Stimulated activated naive CD4-positive, alpha-beta T cell (primary cell): ENCODE measurements around the gene TFAP2E.

Source experiments
- DNase-seq, 6 experiments: peaks; one replicate each; lab custom pipeline; 2025; lab: John Stamatoyannopoulos, UW

The TFAP2E gene

GRCh38 chr1:35573198-35574124, at the start of gene TFAP2E:
Gene TFAP2E, plus strand, starts transcription at chr1:35573314. Its CDS starts 264 bp downstream, at chr1:35573578.
- DNase-seq = no peak

- DNase-seq = no peak
Measured at GRCh38 chr1:35524106-35524505, 49.0 kb upstream of the TFAP2E start.

GRCh38 chr1:35530168-35530567, 42.9 kb upstream of the TFAP2E start:
- DNase-seq = no peak

- no peak for DNase-seq
Measured at GRCh38 chr1:35530946-35531345, 42.2 kb upstream of the TFAP2E start.

- no peak for DNase-seq
Measured at GRCh38 chr1:35531368-35531767, 41.7 kb upstream of the TFAP2E start.

GRCh38 chr1:35532497-35533223, 40.5 kb upstream of the TFAP2E start:
- no peak for DNase-seq

- no peak for DNase-seq
Measured at GRCh38 chr1:35533586-35533985, 39.5 kb upstream of the TFAP2E start.

- no peak for DNase-seq
Measured at GRCh38 chr1:35535243-35535642, 37.9 kb upstream of the TFAP2E start.

- DNase-seq = no peak
Measured at GRCh38 chr1:35536556-35537162, 36.5 kb upstream of the TFAP2E start.

- no peak for DNase-seq
Measured at GRCh38 chr1:35537806-35538205, 35.3 kb upstream of the TFAP2E start.

GRCh38 chr1:35539073-35539823, 33.9 kb upstream of the TFAP2E start:
- DNase-seq = peak; percentile 13 to 85 (median 46)

GRCh38 chr1:35539824-35540261, 33.3 kb upstream of the TFAP2E start:
- DNase-seq = no peak

GRCh38 chr1:35544976-35545375, 28.1 kb upstream of the TFAP2E start:
- DNase-seq = peak in 5 of 6 experiments; percentile 10 to 56 (median 46)

GRCh38 chr1:35546614-35547013, 26.5 kb upstream of the TFAP2E start:
- DNase-seq = no peak

- no peak for DNase-seq
Measured at GRCh38 chr1:35553851-35554250, 19.3 kb upstream of the TFAP2E start.

- no peak for DNase-seq
Measured at GRCh38 chr1:35554266-35555211, 18.6 kb upstream of the TFAP2E start.

- no peak for DNase-seq
Measured at GRCh38 chr1:35555212-35555584, 17.9 kb upstream of the TFAP2E start.

GRCh38 chr1:35555601-35556477, 17.3 kb upstream of the TFAP2E start:
- DNase-seq = no peak

GRCh38 chr1:35556484-35557117, 16.5 kb upstream of the TFAP2E start:
- peak in 1 of 6 experiments; percentile 36 for DNase-seq
